ENCODE data around the gene PI3.
A peak's percentile ranks its signal among the peaks of the same experiment; 100 is the strongest.
"Not testable (repeated sequence)": the region's sequence is repeated elsewhere in the genome, so short reads cannot be mapped to it uniquely, and the experiment has no call there.

PI3 gene

GRCh38 chr20:45174434-45175364, at the start of gene PI3:
Gene PI3, plus strand, starts transcription at chr20:45174902. Its CDS starts 21 bp downstream, at chr20:45174923.
- DNase-seq: no peak

GRCh38 chr20:45128099-45128498, 46.6 kb upstream of the PI3 start:
- DNase-seq: no peak

DNA sequence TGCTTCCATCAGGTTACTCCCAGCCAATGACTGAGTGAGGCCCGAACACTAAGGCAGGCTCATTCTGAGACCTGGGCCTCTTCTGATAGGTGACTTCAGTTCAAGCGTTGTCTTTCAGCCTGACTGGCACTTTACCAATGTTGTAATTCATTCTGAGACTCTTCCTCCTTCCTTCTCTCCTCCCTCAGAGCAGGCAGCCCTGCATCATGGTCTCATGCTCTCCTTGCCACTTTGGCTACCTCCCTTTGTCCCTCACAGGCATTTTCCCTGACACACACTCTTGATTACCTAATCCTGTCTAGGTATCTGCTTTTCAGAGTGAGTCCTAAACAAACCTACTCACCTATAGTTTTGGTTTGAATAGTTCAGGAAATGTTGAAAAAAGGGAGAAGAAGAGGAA, 37.8 kb upstream of the PI3 start:
- no peak for DNase-seq

- peak; percentile 2 for DNase-seq
These were observed 36.0 kb upstream of the PI3 start for GRCh38 chr20:45138561-45139300.

GRCh38 chr20:45139733-45140375, 34.8 kb upstream of the PI3 start:
- not testable (repeated sequence) for DNase-seq

- DNase-seq: no peak
These were observed 33.9 kb upstream of the PI3 start for GRCh38 chr20:45140836-45141235.

DNA sequence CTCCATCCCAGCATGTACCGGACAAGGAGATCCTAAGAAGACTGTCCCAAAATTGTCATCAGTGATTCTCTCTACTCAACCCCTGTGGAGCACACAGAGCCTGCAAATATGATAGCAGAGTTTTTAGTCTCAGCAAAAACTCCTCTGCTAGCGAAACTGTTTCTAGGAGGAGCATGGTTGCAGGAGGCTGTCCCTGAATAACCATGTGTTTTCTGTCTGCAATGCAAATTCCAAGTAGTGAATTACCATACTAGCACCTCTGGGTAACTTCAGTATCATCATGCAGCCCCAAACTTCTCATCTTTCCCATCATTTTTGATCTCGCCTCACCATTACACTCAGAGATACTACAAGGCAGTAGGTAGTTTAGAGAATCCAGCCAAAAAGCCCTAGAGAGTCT, 25.6 kb upstream of the PI3 start:
- no peak for DNase-seq

GRCh38 chr20:45152405-45152804, 22.3 kb upstream of the PI3 start:
- DNase-seq: no peak

DNA sequence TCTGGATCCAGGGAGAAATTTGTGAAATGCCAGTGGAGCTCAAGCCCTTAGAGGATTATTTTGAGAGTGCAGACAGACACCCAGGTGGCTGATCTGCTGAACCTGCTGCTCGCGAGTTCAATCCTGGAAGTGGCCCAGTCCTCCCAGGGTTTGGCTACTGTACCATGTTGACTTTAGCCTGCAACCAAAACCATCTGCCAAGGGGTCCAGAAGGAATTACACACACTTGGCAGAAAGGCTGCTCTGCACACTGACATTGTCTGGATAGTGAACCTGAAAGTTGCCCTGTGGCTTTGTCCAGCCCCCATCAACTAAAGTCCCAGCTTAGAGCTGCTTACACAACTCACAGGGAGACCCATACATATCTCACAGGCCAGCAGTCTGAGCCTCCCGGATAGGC, 21.6 kb upstream of the PI3 start:
- no peak for DNase-seq

DNA sequence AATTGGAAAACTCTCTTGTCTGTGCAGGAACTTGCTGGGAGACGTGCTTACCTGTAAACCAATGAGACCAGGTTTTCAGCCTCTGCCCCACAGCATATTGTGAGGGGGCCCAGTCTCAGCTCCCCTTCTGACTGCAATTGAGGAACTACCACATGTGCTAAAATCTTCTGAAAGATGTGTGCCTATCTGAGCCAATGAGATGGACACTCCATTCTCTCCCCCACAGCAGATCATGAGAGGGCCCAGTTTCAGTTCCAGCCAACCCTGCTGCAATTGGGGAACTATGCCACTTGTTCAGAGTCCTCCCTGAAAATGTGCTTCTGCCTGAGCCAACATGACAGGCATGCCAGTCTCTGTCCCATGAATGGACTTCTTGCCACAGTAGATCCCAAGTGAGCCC, 20.9 kb upstream of the PI3 start:
- no peak for DNase-seq

DNA sequence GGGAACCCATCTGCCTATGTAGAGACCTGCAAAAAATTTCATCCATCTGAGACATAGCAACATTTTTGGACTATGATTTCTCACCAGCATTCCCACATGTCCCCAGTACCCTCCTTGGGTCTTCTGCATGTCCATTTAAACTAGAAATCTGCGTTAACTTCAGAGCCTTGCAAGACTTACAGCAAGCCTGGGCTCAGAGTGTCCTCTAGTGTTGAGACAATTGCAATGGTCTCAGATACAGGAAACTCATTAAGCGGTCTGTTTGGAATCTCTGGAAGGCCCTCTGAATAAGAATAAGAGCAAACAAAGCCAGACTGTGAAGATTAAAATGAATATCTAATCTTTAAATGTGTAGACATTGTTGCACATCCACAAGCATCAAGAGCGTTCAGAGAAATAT, 20.5 kb upstream of the PI3 start:
- DNase-seq: no peak

DNA sequence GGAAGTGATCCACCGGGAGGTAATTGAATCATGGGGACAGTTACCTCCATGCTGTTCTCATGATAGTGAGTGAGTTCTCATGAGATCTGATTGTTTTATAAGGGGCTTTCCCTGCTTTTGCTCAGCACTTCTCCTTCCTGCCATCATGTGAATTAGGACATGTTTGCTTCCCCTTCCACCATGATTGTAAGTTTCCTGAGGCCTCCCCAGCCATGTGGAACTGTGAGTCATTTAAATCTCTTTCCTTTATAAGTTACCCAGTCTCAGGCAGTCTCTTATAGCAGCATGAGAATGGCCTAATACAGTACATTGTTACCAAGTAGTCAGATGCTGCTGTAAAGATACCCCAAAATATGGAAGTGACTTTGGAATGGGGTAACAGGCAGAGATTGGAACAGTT, 19.9 kb upstream of the PI3 start:
- not testable (repeated sequence) for DNase-seq

- DNase-seq: no peak
These were observed 18.0 kb upstream of the PI3 start for GRCh38 chr20:45156713-45157112.

DNA sequence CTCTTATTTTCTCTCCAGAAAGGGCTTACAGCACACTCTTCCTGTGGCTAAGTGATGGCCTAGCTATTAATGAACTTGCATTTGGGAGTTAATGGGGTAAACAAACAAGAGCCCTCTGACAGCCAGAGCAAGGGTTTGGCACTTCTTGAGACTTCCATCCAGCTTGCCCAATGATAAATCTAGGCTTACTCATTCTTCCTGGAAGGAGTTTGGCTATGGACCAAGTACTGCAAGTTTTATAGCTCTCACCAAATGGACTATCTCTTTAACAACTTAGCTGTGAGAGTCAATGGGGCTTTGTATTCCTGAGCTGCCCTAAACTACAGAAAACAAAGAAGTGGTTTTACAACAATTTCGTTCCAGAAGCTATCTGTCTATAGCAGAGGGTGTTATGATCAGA, 16.7 kb upstream of the PI3 start:
- DNase-seq: no peak

DNA sequence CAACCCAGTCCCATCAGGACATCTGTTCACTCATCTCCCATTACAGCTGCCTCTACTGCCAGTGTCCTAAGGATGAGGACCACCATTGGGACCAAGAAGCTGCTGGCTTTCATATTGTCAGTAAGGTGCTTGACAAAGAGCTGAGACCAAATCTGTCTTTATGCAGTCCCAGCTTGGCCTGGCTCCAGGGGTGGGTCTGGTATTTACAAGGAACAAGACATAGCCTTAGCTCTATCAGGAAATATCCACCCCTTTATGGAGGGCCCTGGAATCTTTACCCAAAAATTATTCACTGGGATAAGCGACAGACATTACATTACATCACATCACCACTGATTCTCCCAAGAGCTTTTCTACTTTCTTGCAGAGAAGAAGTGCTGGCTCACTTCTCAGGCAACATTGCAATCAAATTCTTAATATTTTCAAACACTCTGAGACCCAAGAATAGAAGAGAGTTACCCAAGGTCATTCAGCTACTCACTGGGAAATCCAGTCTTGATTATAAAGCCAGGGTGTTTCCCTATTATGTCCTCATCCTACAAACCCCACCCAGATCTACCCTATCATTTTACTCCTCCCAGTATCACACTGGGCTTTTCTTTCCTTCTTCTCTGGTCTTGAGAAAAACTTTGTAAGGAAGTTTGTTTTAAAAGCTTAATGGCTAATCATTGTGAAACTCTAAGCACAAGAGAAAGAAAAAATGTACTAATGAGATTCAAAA, 11.5 kb upstream of the PI3 start:
- no peak for DNase-seq

DNA sequence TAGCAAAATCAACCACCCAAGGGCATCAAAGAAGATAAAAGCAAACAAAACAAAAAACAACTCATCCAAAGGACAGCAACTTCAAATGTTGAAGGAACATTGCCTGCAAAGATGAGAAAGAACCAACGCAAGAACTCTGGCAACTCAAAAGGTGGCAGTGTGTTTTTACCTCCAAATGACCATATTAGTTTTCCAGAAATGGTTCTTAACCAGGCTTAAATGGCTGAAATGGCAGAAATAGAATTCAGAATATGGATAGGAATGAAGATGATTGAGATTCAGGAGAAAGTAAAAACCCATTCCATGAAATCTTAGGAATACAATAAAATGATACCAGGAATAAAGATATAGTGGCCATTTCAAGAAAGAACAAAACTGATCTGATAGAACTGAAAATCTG, 9.8 kb upstream of the PI3 start:
- DNase-seq: no peak

DNA sequence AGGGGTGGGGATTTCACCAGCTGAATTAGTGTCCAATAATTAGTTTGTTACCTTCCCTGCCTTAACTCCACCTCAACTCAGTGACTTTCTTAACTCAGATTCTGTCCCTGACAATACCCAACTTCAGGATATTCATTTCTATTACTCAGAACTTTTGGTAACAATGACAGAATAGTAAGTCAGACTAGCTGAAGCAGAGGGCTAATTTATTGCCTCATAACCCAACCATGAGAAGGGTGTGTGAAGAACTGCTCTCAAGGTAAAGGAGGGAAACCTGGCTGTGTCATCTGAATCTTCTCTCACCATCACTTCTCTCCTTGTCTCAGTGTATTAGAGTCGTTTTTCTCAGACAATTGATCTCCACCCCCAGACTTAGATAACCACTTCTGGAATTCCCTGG, 1.2 kb upstream of the PI3 start:
- DNase-seq: no peak

- DNase-seq: no peak
These were observed 2.0 kb downstream of the PI3 start for GRCh38 chr20:45176526-45177267.

GRCh38 chr20:45179166-45179565, 4.5 kb downstream of the PI3 start:
- no peak for DNase-seq

- no peak for DNase-seq
These were observed 6.9 kb downstream of the PI3 start for GRCh38 chr20:45181639-45182038.

GRCh38 chr20:45183084-45183483, 8.4 kb downstream of the PI3 start:
- no peak for DNase-seq

DNA sequence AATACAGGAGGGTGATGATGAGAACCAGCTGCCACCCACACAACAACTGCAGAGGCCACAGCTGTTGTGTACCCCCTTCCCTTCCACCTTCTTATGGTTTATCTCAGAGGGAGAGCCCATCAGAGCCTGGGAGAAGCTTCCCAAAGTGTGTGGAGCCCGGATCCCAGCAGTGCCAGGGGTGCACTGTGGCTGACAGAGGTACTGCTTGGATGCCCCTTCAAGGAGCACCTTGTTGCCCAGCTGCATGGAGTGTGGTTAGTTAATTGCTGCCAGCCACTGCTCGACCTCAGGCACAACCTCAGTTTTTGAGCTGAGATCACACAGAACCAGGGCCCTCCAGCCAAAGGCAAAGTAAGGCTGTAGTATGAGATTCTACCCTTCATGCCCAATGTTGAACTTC, 13.0 kb downstream of the PI3 start:
- DNase-seq: no peak
